Colonic mucosa (tissue), 4 donors: ENCODE results near the gene ZRANB3. TPM values are rescaled to one million over a fixed set of nuclear protein-coding genes. Genes with fewer than 3 reads are reported as not detected.

Source experiments
- DNase-seq: peaks from one replicate; pipeline ENCODE4 v3.0.0-alpha.2; 2020
- H3K27ac ChIP-seq: fragments of 200-600 bp; one replicate; pipeline ENCODE4 v1.8.0; 2021
- H3K27me3 ChIP-seq: fragments of 200-600 bp; one replicate; pipeline ENCODE4 v1.8.0; 2021
- H3K36me3 ChIP-seq: fragments of 200-600 bp; one replicate; pipeline ENCODE4 v1.8.0; 2021
- H3K4me1 ChIP-seq: fragments of 200-600 bp; one replicate; pipeline ENCODE4 v1.8.0; 2021; ENCODE audit warnings: mild to moderate bottlenecking
- H3K4me3 ChIP-seq: fragments of 200-600 bp; one replicate; pipeline ENCODE4 v1.8.0; 2021
- H3K9ac ChIP-seq, 2 donors: one replicate each; pipeline ENCODE4 v1.7.0; 2013; ENCODE audit warnings: control low read depth in 2 of 2, low read depth in 2 of 2, low read length in 2 of 2
- H3K9me3 ChIP-seq: fragments of 200-600 bp; one replicate; pipeline ENCODE4 v1.8.0; 2021
- intact Hi-C: fragments of 100-400 bp; cut with DNase I; formaldehyde crosslinking; loops from one replicate; pipeline ENCODE4 v1.14.1; 2022
- total RNA-seq, 2 donors: library from RNA; stranded (reverse); fragmentation: NEBNext Ultra II Directional in 1 of 2; extraction: Animal tissue kit (Norgen Biotek cat#: 25700) in 1 of 2; gene quantifications; one replicate each; pipeline ENCODE4 v1.2.1, GENCODE V29; 2021
- TF ChIP-seq, protein P1 (sequence below): fragments of 200-600 bp; IDR thresholded peaks from one replicate; pipeline ENCODE4 v1.8.0; 2022; ENCODE audit warnings: antibody characterized with exemption, mild to moderate bottlenecking
- donor health status: healthy.
- donor health status: DM: no; HTN: no; CAD: no.
- donor health status: DM: no; HTN: no; CAD: no.

Gene ZRANB3
- total RNA-seq = 1 to 10 TPM; 2.5 to 7.8 TPM

GRCh38 chr2:135530313-135531230 is at the start of gene ZRANB3:
Gene ZRANB3 (minus strand): TSS chr2:135531218.
- Histone ChIP-seq H3K27me3 (no peaks in the 10 kb centered on the region), H3K9me3 (no peaks in the 10 kb centered on the region), H3K27ac (peak within 1 kb of the TSS; percentile 90), H3K36me3 (no peaks in the 10 kb centered on the region), H3K4me3 (peak within 1 kb of the TSS; percentile 78), H3K4me1 (peaks cover 8% of the 10 kb centered on the region), H3K9ac (peak within 1 kb of the TSS; percentile 75 to 84)
- intact Hi-C loops = no loop called here
- DNase-seq = peak; percentile 95
- TF ChIP-seq, protein P1, sequence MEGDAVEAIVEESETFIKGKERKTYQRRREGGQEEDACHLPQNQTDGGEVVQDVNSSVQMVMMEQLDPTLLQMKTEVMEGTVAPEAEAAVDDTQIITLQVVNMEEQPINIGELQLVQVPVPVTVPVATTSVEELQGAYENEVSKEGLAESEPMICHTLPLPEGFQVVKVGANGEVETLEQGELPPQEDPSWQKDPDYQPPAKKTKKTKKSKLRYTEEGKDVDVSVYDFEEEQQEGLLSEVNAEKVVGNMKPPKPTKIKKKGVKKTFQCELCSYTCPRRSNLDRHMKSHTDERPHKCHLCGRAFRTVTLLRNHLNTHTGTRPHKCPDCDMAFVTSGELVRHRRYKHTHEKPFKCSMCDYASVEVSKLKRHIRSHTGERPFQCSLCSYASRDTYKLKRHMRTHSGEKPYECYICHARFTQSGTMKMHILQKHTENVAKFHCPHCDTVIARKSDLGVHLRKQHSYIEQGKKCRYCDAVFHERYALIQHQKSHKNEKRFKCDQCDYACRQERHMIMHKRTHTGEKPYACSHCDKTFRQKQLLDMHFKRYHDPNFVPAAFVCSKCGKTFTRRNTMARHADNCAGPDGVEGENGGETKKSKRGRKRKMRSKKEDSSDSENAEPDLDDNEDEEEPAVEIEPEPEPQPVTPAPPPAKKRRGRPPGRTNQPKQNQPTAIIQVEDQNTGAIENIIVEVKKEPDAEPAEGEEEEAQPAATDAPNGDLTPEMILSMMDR = no peak

- Histone ChIP-seq H3K36me3 (no peaks in the 10 kb centered on the region), H3K27ac (no peak overlapping the region), H3K27me3 (no peaks in the 10 kb centered on the region), H3K4me3 (no peak overlapping the region), H3K9ac (no peak overlapping the region), H3K4me1 (no peaks in the 10 kb centered on the region), H3K9me3 (no peaks in the 10 kb centered on the region)
- intact Hi-C loops = no loop called here
- DNase-seq = no peak
- TF ChIP-seq, protein P1 = no peak
These were observed 42.6 kb upstream of the ZRANB3 start for GRCh38 chr2:135573620-135574019.

DNA sequence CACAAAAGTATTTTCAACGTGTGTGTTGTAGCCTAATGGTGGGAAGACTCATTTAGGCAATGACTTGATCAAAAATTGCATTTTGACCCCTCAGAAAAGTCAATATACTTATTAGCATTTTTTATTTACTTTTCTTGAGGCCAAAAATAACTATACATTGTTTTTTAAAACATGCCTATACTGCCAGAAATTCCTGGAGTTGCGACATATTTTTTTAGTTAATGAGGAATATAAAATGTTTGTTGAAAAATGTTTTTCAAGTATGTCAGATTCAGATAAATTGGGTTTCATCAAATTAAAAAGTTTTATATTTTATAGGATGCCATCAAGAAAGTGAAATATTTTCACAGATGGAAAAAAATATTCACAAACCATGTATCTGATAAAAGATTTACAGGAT is 39.9 kb upstream of the ZRANB3 start:
- no peaks in the 10 kb centered on the region for H3K9me3 ChIP-seq
- no peaks in the 10 kb centered on the region for H3K36me3 ChIP-seq
- no peak overlapping the region for H3K4me3 ChIP-seq
- H3K4me1 ChIP-seq = no peaks in the 10 kb centered on the region
- no peak overlapping the region for H3K9ac ChIP-seq
- DNase-seq = no peak
- intact Hi-C loops = no loop called here
- no peak overlapping the region for H3K27ac ChIP-seq
- TF ChIP-seq, protein P1 = no peak
- no peaks in the 10 kb centered on the region for H3K27me3 ChIP-seq

- Histone ChIP-seq H3K4me1 (no peaks in the 10 kb centered on the region), H3K4me3 (no peak overlapping the region), H3K27me3 (no peaks in the 10 kb centered on the region), H3K36me3 (no peaks in the 10 kb centered on the region), H3K9me3 (no peaks in the 10 kb centered on the region), H3K27ac (no peak overlapping the region), H3K9ac (no peak overlapping the region)
- TF ChIP-seq, protein P1 = no peak
- no peak for DNase-seq
- intact Hi-C loops = no loop called here
These were observed 32.8 kb upstream of the ZRANB3 start for GRCh38 chr2:135563793-135564192.

DNA sequence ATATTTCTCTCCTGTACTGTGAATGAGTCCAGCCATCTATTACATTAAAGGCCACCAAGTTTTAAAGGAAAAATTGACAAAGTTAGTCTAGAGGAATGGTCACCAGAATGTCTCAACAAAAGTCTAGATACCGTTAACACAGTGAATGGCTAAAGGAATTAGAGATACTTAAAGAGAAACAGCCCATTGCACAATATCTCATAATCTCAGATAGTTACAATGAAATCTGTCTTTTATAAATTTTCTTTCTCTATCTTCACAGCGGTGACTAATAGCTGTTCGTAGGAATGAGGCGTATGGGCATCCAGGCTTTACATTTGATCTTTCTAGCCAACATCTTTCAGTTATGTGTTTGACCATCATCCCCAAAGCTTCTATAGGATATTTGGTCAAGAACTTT is 30.9 kb upstream of the ZRANB3 start:
- TF ChIP-seq, protein P1 = no peak

More for the DNA sequence above, 30.9 kb upstream of the ZRANB3 start:
- Histone ChIP-seq H3K9me3 (no peaks in the 10 kb centered on the region), H3K4me1 (no peaks in the 10 kb centered on the region), H3K9ac (no peak overlapping the region), H3K36me3 (no peaks in the 10 kb centered on the region), H3K27ac (no peak overlapping the region), H3K27me3 (no peaks in the 10 kb centered on the region), H3K4me3 (no peak overlapping the region)
- DNase-seq = no peak
- intact Hi-C loops = no loop called here
